Right lobe of liver (tissue), 6 donors: Measurements from ENCODE around the gene PRR12. TPM values are rescaled to one million over a fixed set of nuclear protein-coding genes. Genes with fewer than 3 reads are reported as not detected.

Experiments used
- ATAC-seq, 4 donors: fragments of 200-7000 bp; cut with Tn5 transposase; one replicate each; pipeline ENCODE4 v1.9.1; 2020; ENCODE audit warnings: mild to moderate bottlenecking in 4 of 4, moderate library complexity in 4 of 4
- DNase-seq, 3 donors: peaks; one replicate each; pipeline ENCODE4 v3.0.0-alpha.2; 2020
- H3K27ac ChIP-seq, 3 donors: fragments of 200-600 bp; one replicate each; pipeline ENCODE4 v1.8.0; 2022
- H3K27me3 ChIP-seq, 2 donors: fragments of 200-600 bp; one replicate each; pipeline ENCODE4 v1.8.0; 2022
- H3K36me3 ChIP-seq, 4 donors: fragments of 200-600 bp; sonication (generic) in 1 of 4; one replicate each; pipeline versions ENCODE4 v1.5.1 to v1.8.0; 2017 to 2022; ENCODE audit warnings: control low read depth in 1 of 4
- H3K4me1 ChIP-seq, 4 donors: fragments of 200-600 bp; sonication (generic) in 1 of 4; one replicate each; pipeline versions ENCODE4 v1.5.1 to v1.8.0; 2017 to 2022; ENCODE audit warnings: control low read depth in 1 of 4
- H3K4me3 ChIP-seq, 3 donors: fragments of 200-600 bp; one replicate each; pipeline ENCODE4 v1.8.0; 2022
- H3K9me3 ChIP-seq, 4 donors: fragments of 200-600 bp; sonication (generic) in 1 of 4; one replicate each; pipeline versions ENCODE4 v1.5.1 to v1.8.0; 2017 to 2022; ENCODE audit warnings: control low read depth in 1 of 4
- POLR2A ChIP-seq: fragments of 450-650 bp; IDR thresholded peaks from one replicate; pipeline ENCODE4 v1.6.1; 2017; ENCODE audit warnings: antibody characterized with exemption, mild to moderate bottlenecking
- WGBS: methylation state at CpG from one replicate; pipeline ENCODE4 v1.1.6; 2018; ENCODE audit warnings: low coverage, low lambda C conversion rate; ENCODE audit not compliant: insufficient coverage; ENCODE audit errors: missing lambda C conversion rate; 5-methylcytosine and 5-hydroxymethylcytosine counted together
- intact Hi-C, 2 donors: fragments of 100-400 bp; cut with DNase I; formaldehyde crosslinking; loops; one replicate each; pipeline versions ENCODE4 v1.11.2 to v1.14.1; 2022
- total RNA-seq, 6 experiments: library from RNA; depleted of rRNA in 2 of 6; stranded (reverse); fragments of >200 nt in 2 of 6; fragmentation: NEBNext Ultra II Directional in 3 of 6; extraction: Animal tissue kit (Norgen Biotek cat#: 25700) in 3 of 6; gene quantifications; one replicate each; pipeline versions ENCODE4 v1.1.0 to v1.2.4, GENCODE V29; 2016 to 2023
- TF ChIP-seq, protein P1 (sequence below), 4 donors: fragments of 200-600 bp in 3 of 4; fragments of 450-650 bp in 1 of 4; IDR thresholded peaks; one replicate each; pipeline versions ENCODE4 v1.5.1 to v1.8.0; 2016 to 2022; ENCODE audit warnings: antibody characterized with exemption in 4 of 4, mild to moderate bottlenecking in 2 of 4
- donor health status: DM: no; HTN: yes; CAD: no.
- donor health status: DM: no; HTN: no; CAD: no.
- donor health status: DM: no; HTN: no; CAD: no.
- donor health status: DM: no; HTN: yes; CAD: no.
- donor health status: DM: no; HTN: yes; CAD: no.

The PRR12 gene
- total RNA-seq, 6 experiments from 2014 or later = 4.0 to 8.5 (median 5.5) TPM

DNA sequence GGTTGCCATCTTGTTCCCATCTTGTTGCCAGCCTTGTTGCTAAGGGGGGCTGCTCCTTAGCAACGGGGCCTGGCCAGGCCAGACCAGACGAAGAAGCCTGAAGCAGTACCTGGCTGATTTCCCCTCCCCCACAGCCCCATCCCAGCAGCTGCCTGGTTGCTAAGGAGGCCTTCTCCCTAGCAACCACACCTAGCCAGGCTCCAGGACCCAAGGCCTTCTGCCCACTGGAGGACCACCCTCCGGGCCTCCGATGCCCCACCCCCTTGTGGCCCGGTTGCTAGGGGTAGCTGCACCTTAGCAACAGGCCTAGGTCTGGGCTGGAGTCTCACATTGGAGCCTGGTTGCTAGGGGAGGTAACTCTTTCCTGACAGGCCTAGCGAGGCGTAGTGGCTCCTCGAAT is 6.0 kb upstream of the PRR12 start:
- TF ChIP-seq POLR2A = no peak
- TF ChIP-seq, protein P1, sequence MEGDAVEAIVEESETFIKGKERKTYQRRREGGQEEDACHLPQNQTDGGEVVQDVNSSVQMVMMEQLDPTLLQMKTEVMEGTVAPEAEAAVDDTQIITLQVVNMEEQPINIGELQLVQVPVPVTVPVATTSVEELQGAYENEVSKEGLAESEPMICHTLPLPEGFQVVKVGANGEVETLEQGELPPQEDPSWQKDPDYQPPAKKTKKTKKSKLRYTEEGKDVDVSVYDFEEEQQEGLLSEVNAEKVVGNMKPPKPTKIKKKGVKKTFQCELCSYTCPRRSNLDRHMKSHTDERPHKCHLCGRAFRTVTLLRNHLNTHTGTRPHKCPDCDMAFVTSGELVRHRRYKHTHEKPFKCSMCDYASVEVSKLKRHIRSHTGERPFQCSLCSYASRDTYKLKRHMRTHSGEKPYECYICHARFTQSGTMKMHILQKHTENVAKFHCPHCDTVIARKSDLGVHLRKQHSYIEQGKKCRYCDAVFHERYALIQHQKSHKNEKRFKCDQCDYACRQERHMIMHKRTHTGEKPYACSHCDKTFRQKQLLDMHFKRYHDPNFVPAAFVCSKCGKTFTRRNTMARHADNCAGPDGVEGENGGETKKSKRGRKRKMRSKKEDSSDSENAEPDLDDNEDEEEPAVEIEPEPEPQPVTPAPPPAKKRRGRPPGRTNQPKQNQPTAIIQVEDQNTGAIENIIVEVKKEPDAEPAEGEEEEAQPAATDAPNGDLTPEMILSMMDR (IDR thresholded peaks at IDR 0.05) = no peak
- no peaks in the 10 kb centered on the region for H3K27me3 ChIP-seq
- ATAC-seq = no peak
- no peaks in the 10 kb centered on the region for H3K36me3 ChIP-seq
- intact Hi-C loops = no loop called here
- no peak for DNase-seq
- no peak overlapping the region for H3K4me3 ChIP-seq
- H3K9me3 ChIP-seq = no peaks in the 10 kb centered on the region
- 83% methylated on average over 2 of the region's 8 CpGs for WGBS
- peaks cover 0 to 7% (median 0%) of the 10 kb centered on the region in 4 donors for H3K4me1 ChIP-seq
- H3K27ac ChIP-seq = no peak overlapping the region

DNA sequence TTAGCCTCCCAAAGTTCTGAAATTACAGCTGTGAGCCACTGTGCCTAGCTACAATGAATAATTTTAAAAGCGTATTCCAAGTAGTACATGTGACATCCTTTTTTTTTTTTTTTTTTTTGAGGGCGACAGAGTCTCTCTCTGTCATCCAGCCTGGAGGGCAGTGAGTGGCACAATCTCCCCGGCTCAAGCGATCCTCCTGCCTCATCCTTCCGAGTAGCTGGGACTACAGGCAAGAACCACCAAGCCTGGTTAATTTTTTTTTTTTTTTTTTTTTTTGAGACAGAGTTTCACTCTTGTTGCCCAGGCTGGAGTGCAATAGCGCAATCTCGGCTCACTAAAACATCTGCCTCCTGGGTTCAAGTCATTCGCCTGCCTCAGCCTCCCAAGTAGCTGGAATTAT is 3.8 kb upstream of the PRR12 start:
- 73% methylated on average over 5 of the region's 8 CpGs for WGBS
- Histone ChIP-seq H3K27me3 (no peaks in the 10 kb centered on the region), H3K36me3 (no peaks in the 10 kb centered on the region), H3K4me3 (no peak overlapping the region), H3K9me3 (no peaks in the 10 kb centered on the region), H3K27ac (no peak overlapping the region), H3K4me1 (no peaks in the 10 kb centered on the region)
- intact Hi-C loops = no loop called here
- ATAC-seq = no peak
- DNase-seq = no peak
- TF ChIP-seq, protein P1 (IDR thresholded peaks at IDR 0.05) = no peak
- TF ChIP-seq POLR2A = no peak

DNA sequence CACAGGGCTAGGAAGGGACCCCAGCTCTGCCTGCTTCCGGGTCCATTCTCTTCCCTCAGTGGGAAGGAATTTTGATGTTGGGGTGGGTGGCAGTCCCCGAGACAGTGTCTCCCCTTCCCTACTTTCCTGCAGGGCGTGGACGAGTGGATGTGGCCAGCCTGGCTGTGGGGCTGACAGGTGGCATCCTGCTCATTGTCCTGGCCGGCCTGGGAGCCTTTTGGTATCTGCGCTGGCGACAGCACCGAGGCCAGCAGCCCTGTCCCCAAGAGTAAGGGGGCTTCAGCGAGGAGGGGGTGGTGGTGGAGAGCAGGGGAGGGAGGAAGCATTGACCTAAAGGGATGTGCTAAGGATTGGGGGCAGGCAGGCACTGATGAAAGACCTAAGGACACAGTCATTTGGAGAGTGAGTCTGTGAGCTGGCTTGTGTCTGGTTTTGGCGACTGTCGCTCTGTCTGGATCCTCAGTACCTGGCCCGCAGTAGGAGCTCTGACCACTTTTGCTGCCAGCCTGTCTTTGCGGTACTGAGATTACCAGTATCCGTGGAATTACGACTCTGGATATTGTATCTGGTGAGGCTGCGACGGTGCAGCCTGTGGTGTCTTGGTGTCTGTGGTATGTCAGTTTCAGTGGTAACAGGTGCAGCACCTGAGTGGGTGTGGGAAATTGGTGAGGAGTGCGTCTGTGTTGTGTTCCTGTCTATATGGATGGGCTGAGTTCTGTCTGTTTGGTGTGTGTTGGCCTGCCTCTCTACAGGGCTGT is 2.4 kb upstream of the PRR12 start:
- 75% methylated on average over 11 of the region's 18 CpGs for WGBS
- Histone ChIP-seq H3K36me3 (peaks cover 0 to under 1% (median 0%) of the 10 kb centered on the region in 4 donors), H3K4me3 (no peak overlapping the region), H3K27me3 (no peaks in the 10 kb centered on the region), H3K9me3 (no peaks in the 10 kb centered on the region), H3K4me1 (peaks cover 0 to under 1% (median 0%) of the 10 kb centered on the region in 4 donors), H3K27ac (no peak overlapping the region)
- intact Hi-C loops = no loop called here
- TF ChIP-seq, protein P1 (IDR thresholded peaks at IDR 0.05) = no peak
- no peak for TF ChIP-seq POLR2A
- peak in 1 of 3 donors; percentile 26 for DNase-seq
- no peak for ATAC-seq

DNA sequence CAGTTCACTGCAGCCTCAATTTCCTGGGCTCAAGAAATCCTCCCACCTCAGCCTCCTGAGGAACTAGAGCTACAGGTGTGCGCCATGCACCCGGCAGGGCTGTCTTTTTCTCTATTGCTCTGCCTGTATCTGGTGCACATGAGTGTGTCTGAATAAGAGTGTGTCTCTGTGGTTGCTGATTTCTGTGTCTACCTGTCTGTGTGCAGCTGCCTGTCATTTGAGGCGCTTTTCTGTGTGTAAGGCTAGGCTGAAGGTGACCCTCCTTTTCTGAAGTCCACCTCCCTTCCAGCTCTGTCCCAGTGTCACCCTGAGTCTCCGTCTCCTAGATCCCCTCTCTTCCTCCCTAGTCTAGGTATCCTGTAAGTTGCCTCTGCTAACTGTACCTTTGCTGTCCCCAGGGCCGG is 1.5 kb upstream of the PRR12 start:
- Histone ChIP-seq H3K4me3 (peak overlapping the region in 1 of 3 donors; percentile 77), H3K27ac (peak overlapping the region in 1 of 3 donors; percentile 39), H3K4me1 (peaks cover 0 to 4% (median 0%) of the 10 kb centered on the region in 4 donors), H3K27me3 (no peaks in the 10 kb centered on the region), H3K36me3 (peaks cover 0 to 4% (median 1%) of the 10 kb centered on the region in 4 donors), H3K9me3 (no peaks in the 10 kb centered on the region)
- intact Hi-C loops = no loop called here
- TF ChIP-seq POLR2A = no peak
- TF ChIP-seq, protein P1 (IDR thresholded peaks at IDR 0.05) = no peak
- 49% methylated on average over 5 of the region's 5 CpGs for WGBS
- DNase-seq (no peak), ATAC-seq (peak in 1 of 4 donors; percentile 1)
